K562 (cell line): ENCODE measurements around the gene KRT28. TPM values are rescaled to one million over a fixed set of nuclear protein-coding genes. Genes with fewer than 3 reads are reported as not detected.
A peak's percentile ranks its signal among the peaks of the same experiment; 100 is the strongest.

ENCODE experiments used
- CBX2 ChIP-seq: fragments of 200-600 bp; sonication (generic); IDR thresholded peaks from one replicate; pipeline ENCODE4 v1.6.1; 2012; ENCODE audit warnings: mild to moderate bottlenecking, low read length, inconsistent platforms; ENCODE audit not compliant: insufficient read depth, poor library complexity, severe bottlenecking
- CUX1 ChIP-seq: fragments of 200-800 bp; sonication (Bioruptor generic); IDR thresholded peaks from 2 replicates; pipeline ENCODE4 v1.6.1; 2016; ENCODE audit warnings: missing genetic modification characterization, missing compliant biosample characterization
- EP400 ChIP-seq: fragments of 450-650 bp; IDR thresholded peaks from 2 replicates; pipeline ENCODE4 v1.6.1; 2017; ENCODE audit warnings: antibody characterized with exemption, mild to moderate bottlenecking, moderate library complexity
- EZH2 ChIP-seq: IDR thresholded peaks from 2 replicates; pipeline ENCODE4 v1.6.1; 2012; ENCODE audit warnings: low read depth, mild to moderate bottlenecking, inconsistent platforms, low read length, borderline replicate concordance
- HDAC6 ChIP-seq: IDR thresholded peaks from 2 replicates; pipeline ENCODE4 v1.6.1; 2012; ENCODE audit warnings: low read depth, mild to moderate bottlenecking, control low read depth, inconsistent platforms, low read length, moderate library complexity
- IFI16 ChIP-seq: fragments of 250-450 bp; sonication (Bioruptor Pico); IDR thresholded peaks from 2 replicates; pipeline ENCODE4 v2.1.2; 2022; ENCODE audit warnings: mild to moderate bottlenecking, inconsistent platforms
- MAFF ChIP-seq: IDR thresholded peaks from 2 replicates; pipeline ENCODE4 v1.6.1; 2012; ENCODE audit warnings: low read length, improper control_type of control experiment
- MAFG ChIP-seq: fragments of 450-650 bp; conservative IDR thresholded peaks from 2 replicates; pipeline ENCODE4 v1.6.1; 2016; ENCODE audit warnings: missing genetic modification characterization, missing compliant biosample characterization
- NONO ChIP-seq, 2 experiments: fragments of 200-400 bp in 1 of 2; fragments of 450-650 bp in 1 of 2; formaldehyde crosslinking in 1 of 2; IDR thresholded peaks; 2 replicates each; pipeline ENCODE4 v1.6.1; 2017; ENCODE audit warnings: low read depth in 2 of 2, mild to moderate bottlenecking in 2 of 2, moderate library complexity in 2 of 2, low read length in 1 of 2
- PHF21A ChIP-seq: fragments of 450-650 bp; IDR thresholded peaks from 2 replicates; pipeline ENCODE4 v1.6.1; 2017; ENCODE audit warnings: low read depth, borderline replicate concordance
- POLR2A ChIP-seq: fragments of 450-650 bp; conservative IDR thresholded peaks from 2 replicates; pipeline ENCODE4 v1.6.1; 2016
- POLR2B ChIP-seq: fragments of 450-650 bp; IDR thresholded peaks from 2 replicates; pipeline ENCODE4 v1.6.1; 2018; ENCODE audit warnings: low read depth; ENCODE audit not compliant: partially characterized antibody
- POU5F1 ChIP-seq: fragments of 150-350 bp; IDR thresholded peaks from 2 replicates; pipeline ENCODE4 v1.6.1; 2014; ENCODE audit warnings: borderline replicate concordance, low read length, low read depth, mild to moderate bottlenecking; ENCODE audit not compliant: partially characterized antibody
- PTTG1 ChIP-seq: fragments of 450-650 bp; IDR thresholded peaks from 2 replicates; pipeline ENCODE4 v1.6.1; 2016; ENCODE audit warnings: low read depth, mild to moderate bottlenecking, missing genetic modification characterization, missing compliant biosample characterization
- SRSF3 ChIP-seq: fragments of 200-400 bp; formaldehyde crosslinking; IDR thresholded peaks from 2 replicates; pipeline ENCODE4 v1.6.1; 2016; ENCODE audit warnings: mild to moderate bottlenecking, low read length, moderate library complexity; ENCODE audit not compliant: insufficient read depth
- STAG1 ChIP-seq: sonication (generic); formaldehyde crosslinking; IDR thresholded peaks from 2 replicates; pipeline ENCODE4 v1.5.0; 2020; ENCODE audit warnings: missing genetic modification reagents, borderline replicate concordance
- STAT5B ChIP-seq: fragments of 250-450 bp; sonication (Bioruptor Pico); IDR thresholded peaks from 2 replicates; pipeline ENCODE4 v1.8.0; 2021; ENCODE audit warnings: mild to moderate bottlenecking, inconsistent platforms
- TEAD1 ChIP-seq, 2 experiments: fragments of 450-650 bp in 1 of 2; sonication (generic) in 1 of 2; formaldehyde crosslinking; IDR thresholded peaks; 2 replicates each; pipeline versions ENCODE4 v1.4.0 to v1.8.0; 2020 to 2022; ENCODE audit warnings: mild to moderate bottlenecking in 2 of 2, missing genetic modification reagents in 1 of 2
- YBX1 ChIP-seq: fragments of 450-650 bp; IDR thresholded peaks from 2 replicates; pipeline ENCODE4 v1.7.1; 2016; ENCODE audit warnings: mild to moderate bottlenecking
- ZBTB43 ChIP-seq: sonication (generic); formaldehyde crosslinking; IDR thresholded peaks from 2 replicates; pipeline ENCODE4 v1.8.0; 2023; ENCODE audit warnings: mild to moderate bottlenecking, missing genetic modification reagents
- ZBTB9 ChIP-seq: fragments of 450-650 bp; formaldehyde crosslinking; IDR thresholded peaks from 2 replicates; pipeline ENCODE4 v1.4.0; 2020; ENCODE audit warnings: mild to moderate bottlenecking, moderate library complexity
- ZNF253 ChIP-seq: fragments of 250-450 bp; sonication (Bioruptor Pico); conservative IDR thresholded peaks from 2 replicates; pipeline ENCODE4 v1.6.1; 2021; ENCODE audit warnings: mild to moderate bottlenecking
- ZNF324 ChIP-seq: fragments of 250-450 bp; sonication (Bioruptor Pico); IDR thresholded peaks from 2 replicates; pipeline ENCODE4 v1.4.0; 2020; ENCODE audit warnings: mild to moderate bottlenecking
- polyA plus RNA-seq, 8 experiments: library from polyadenylated mRNA; depleted of rRNA in 4 of 8; stranded (reverse) in 5 of 8; unstranded in 3 of 8; fragments of >200 nt; fragmentation: Nextera tagmentation in 2 of 8; fragmentation: Illumina TruSeq in 1 of 8; extraction: Ambion mirVana in 2 of 8; extraction: Trizol in 1 of 8; gene quantifications; 2 replicates each; pipeline versions ENCODE4 v1.2.1 to v1.2.3, GENCODE V29; 2011 to 2014; ENCODE audit warnings: inconsistent platforms in 1 of 8, missing spikeins in 1 of 8
- total RNA-seq, 7 experiments: library from RNA; depleted of rRNA in 6 of 7; stranded (reverse); fragments of >200 nt in 6 of 7; fragmentation: Illumina TruSeq in 2 of 7; extraction: Trizol in 2 of 7; gene quantifications; 2 replicates each; pipeline versions ENCODE4 v1.2.1 to v1.2.3, GENCODE V29; 2011 to 2021; ENCODE audit warnings: low replicate concordance in 1 of 7

The KRT28 gene
- total and polyA plus RNA-seq, 9 of the 15 experiments (the other 6 are each of a cell fraction or from before 2014, with no cell fraction given), result not detected

GRCh38 chr17:40803617-40804082 is 3.9 kb upstream of the KRT28 start (continued):
- TF ChIP-seq ZBTB43 (CRISPR knock-in tag), result no peak
- no peak for TF ChIP-seq PHF21A
- TF ChIP-seq SRSF3, result no peak
- peak; percentile 76; the same call in 1 of the 2 replicates for TF ChIP-seq STAG1
- no peak for TF ChIP-seq ZNF253
- no peak for TF ChIP-seq MAFF
- no peak for TF ChIP-seq TEAD1 (CRISPR knock-in tag; IDR thresholded peaks at IDR 0.05)
- TF ChIP-seq POU5F1, result no peak
- TF ChIP-seq NONO (IDR thresholded peaks at IDR 0.05; ENCODE audit: low read depth in 2 of 2, low read length in 1 of 2), result no peak
- no peak for TF ChIP-seq POLR2B
- no peak for TF ChIP-seq EP400
- no peak for TF ChIP-seq YBX1
- TF ChIP-seq STAT5B (CRISPR knock-in tag), result no peak
- TF ChIP-seq EZH2, result no peak
- TF ChIP-seq ZBTB9 (CRISPR knock-in tag), result no peak
- TF ChIP-seq IFI16, result no peak
- TF ChIP-seq CUX1 (CRISPR knock-in tag), result no peak
- TF ChIP-seq MAFG (tag), result no peak
- no peak for TF ChIP-seq ZNF324 (CRISPR knock-in tag)
- TF ChIP-seq CBX2, result no peak
- no peak for TF ChIP-seq HDAC6
- no peak for TF ChIP-seq POLR2A
- no peak for TF ChIP-seq PTTG1
